Right atrium auricular region (tissue), 2 donors: ENCODE measurements around the gene PAX3. TPM values are rescaled to one million over a fixed set of nuclear protein-coding genes. Genes with fewer than 3 reads are reported as not detected.
A peak's percentile ranks its signal among the peaks of the same experiment; 100 is the strongest.

Experiments
- DNase-seq: peaks from one replicate; pipeline ENCODE4 v3.0.0-alpha.2; 2019; ENCODE audit warnings: low spot score
- H3K27ac ChIP-seq, 2 donors: fragments of 200-600 bp; sonication (generic); 1 replicate in 1 of 2; 2 replicates in 1 of 2; pipeline ENCODE4 v1.5.1; 2016 to 2019
- H3K27me3 ChIP-seq, 2 donors: fragments of 200-600 bp; sonication (generic); one replicate each; pipeline versions ENCODE4 v1.5.1 to v1.6.0; 2017 to 2019
- H3K36me3 ChIP-seq: fragments of 200-600 bp; sonication (generic); one replicate; pipeline ENCODE4 v1.5.1; 2016
- H3K4me1 ChIP-seq, 2 donors: fragments of 200-600 bp; sonication (generic); one replicate each; pipeline versions ENCODE4 v1.5.1 to v1.6.0; 2017 to 2019
- H3K4me3 ChIP-seq, 2 donors: fragments of 200-600 bp; sonication (generic); 1 replicate in 1 of 2; 2 replicates in 1 of 2; pipeline ENCODE4 v1.5.1; 2017 to 2019; ENCODE audit warnings: mild to moderate bottlenecking in 1 of 2, moderate library complexity in 1 of 2
- H3K9me3 ChIP-seq, 2 donors: fragments of 200-600 bp; sonication (generic); one replicate each; pipeline ENCODE4 v1.5.1; 2019
- total RNA-seq, 2 donors: library from RNA; depleted of rRNA; stranded (reverse); fragments of >200 nt; gene quantifications; one replicate each; pipeline ENCODE4 v1.1.0, GENCODE V29; 2016
- TF ChIP-seq, protein P1 (sequence below), 2 donors: fragments of 200-600 bp; sonication (generic); IDR thresholded peaks; one replicate each; pipeline ENCODE4 v1.5.1; 2019; ENCODE audit warnings: antibody characterized with exemption in 2 of 2

The PAX3 gene
- total RNA-seq, 2 donors from 2014 or later, result 0.24 to 1.7 TPM

DNA sequence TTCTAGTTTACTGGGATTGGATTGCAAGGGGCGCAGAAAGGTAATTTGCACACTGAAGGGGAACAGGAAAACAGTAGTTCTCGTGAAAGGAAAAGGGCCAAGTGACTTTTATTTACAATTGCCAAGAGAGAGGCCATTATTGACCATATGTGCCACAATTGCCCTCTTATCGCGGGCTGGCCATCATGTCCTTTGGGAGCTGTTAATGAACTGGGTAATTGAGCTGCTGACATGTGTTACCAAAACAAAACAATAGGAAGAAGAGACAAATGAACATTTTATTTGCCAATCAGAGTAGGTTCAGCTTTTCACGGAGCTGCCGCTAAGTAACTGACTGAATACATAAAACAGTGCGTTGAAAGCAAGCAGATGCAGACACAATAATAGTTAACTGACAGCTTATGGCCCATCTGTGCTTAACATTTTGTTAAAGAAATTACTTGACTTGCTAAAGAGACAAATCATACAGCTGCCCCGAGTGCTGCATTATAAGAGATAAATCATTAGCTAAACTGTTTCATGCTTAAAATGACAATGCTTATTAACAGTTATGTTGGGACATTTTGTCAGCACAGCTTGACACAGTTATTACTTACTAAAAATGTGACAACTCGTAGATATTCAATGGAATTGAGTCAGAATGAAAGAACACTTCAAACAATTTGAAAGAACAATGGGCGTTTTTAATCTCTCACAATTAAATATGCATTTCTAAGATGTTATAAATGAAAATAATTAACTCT, 57.5 kb downstream of the PAX3 start:
- H3K9me3 ChIP-seq, result no peaks in the 10 kb centered on the region
- H3K27ac ChIP-seq, result no peak overlapping the region
- H3K4me3 ChIP-seq, result no peak overlapping the region
- no peaks in the 10 kb centered on the region for H3K36me3 ChIP-seq
- no peak for DNase-seq
- TF ChIP-seq, protein P1, sequence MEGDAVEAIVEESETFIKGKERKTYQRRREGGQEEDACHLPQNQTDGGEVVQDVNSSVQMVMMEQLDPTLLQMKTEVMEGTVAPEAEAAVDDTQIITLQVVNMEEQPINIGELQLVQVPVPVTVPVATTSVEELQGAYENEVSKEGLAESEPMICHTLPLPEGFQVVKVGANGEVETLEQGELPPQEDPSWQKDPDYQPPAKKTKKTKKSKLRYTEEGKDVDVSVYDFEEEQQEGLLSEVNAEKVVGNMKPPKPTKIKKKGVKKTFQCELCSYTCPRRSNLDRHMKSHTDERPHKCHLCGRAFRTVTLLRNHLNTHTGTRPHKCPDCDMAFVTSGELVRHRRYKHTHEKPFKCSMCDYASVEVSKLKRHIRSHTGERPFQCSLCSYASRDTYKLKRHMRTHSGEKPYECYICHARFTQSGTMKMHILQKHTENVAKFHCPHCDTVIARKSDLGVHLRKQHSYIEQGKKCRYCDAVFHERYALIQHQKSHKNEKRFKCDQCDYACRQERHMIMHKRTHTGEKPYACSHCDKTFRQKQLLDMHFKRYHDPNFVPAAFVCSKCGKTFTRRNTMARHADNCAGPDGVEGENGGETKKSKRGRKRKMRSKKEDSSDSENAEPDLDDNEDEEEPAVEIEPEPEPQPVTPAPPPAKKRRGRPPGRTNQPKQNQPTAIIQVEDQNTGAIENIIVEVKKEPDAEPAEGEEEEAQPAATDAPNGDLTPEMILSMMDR (IDR thresholded peaks at IDR 0.05), result no peak
- H3K4me1 ChIP-seq, result peaks cover 0 to 9% of the 10 kb centered on the region in 2 donors
- no peaks in the 10 kb centered on the region for H3K27me3 ChIP-seq

GRCh38 chr2:222240676-222241049, 58.1 kb downstream of the PAX3 start:
- Histone ChIP-seq H3K4me3 (no peak overlapping the region), H3K4me1 (peaks cover 0 to 9% of the 10 kb centered on the region in 2 donors), H3K27me3 (no peaks in the 10 kb centered on the region), H3K36me3 (no peaks in the 10 kb centered on the region), H3K9me3 (no peaks in the 10 kb centered on the region), H3K27ac (no peak overlapping the region)
- TF ChIP-seq, protein P1 (IDR thresholded peaks at IDR 0.05), result no peak
- DNase-seq, result no peak

DNA sequence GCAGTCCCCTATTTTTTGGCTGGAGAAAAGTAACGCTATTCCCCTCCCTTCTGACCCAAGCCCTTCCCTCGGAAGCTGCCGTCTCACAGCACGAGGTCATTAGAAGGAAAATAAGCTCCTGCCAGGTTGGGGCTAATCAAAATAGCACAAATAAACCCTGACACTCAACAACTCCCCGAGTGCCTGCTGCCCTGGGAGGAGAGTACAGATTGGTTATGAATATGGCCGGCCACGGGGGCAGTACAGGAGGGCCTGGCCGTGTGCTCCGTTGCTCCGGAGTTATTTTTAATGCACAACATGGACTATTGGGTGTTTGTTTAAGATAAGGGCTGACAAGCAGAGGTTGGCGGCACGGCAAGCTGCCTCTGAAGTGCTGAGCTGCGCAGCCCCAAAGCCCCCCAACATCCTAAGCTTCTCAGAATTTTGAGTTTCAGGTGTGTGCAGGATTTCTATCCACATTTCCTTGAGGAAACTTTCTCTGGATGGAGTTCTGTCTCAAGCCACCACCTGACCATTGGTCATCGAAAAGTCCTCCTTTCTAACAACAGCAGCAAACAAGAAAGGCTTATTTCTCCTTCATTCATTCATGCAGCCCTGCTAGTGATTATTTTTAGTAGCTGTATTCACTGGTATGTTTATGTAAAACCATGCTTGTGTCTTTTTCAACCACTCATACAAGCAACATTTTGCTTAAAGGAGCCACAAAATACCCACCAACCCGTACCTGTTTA, 58.7 kb downstream of the PAX3 start:
- H3K36me3 ChIP-seq, result no peaks in the 10 kb centered on the region
- no peak for DNase-seq
- H3K27ac ChIP-seq, result peak overlapping the region; percentile 21 to 29
- H3K27me3 ChIP-seq, result no peaks in the 10 kb centered on the region
- no peak overlapping the region for H3K4me3 ChIP-seq
- TF ChIP-seq, protein P1 (IDR thresholded peaks at IDR 0.05), result no peak
- peaks cover 0 to 9% of the 10 kb centered on the region in 2 donors for H3K4me1 ChIP-seq
- H3K9me3 ChIP-seq, result no peaks in the 10 kb centered on the region

- H3K4me1 ChIP-seq, result peaks cover 0 to 9% of the 10 kb centered on the region in 2 donors
- H3K9me3 ChIP-seq, result no peaks in the 10 kb centered on the region
- no peaks in the 10 kb centered on the region for H3K27me3 ChIP-seq
- H3K4me3 ChIP-seq, result no peak overlapping the region
- TF ChIP-seq, protein P1 (IDR thresholded peaks at IDR 0.05), result no peak
- no peaks in the 10 kb centered on the region for H3K36me3 ChIP-seq
- no peak overlapping the region for H3K27ac ChIP-seq
- DNase-seq, result no peak
Observed at GRCh38 chr2:222239091-222239490, 59.7 kb downstream of the PAX3 start.

- no peak overlapping the region for H3K27ac ChIP-seq
- no peak for DNase-seq
- no peaks in the 10 kb centered on the region for H3K9me3 ChIP-seq
- H3K4me3 ChIP-seq, result no peak overlapping the region
- no peaks in the 10 kb centered on the region for H3K36me3 ChIP-seq
- H3K27me3 ChIP-seq, result no peaks in the 10 kb centered on the region
- peaks cover 0 to 9% of the 10 kb centered on the region in 2 donors for H3K4me1 ChIP-seq
- TF ChIP-seq, protein P1 (IDR thresholded peaks at IDR 0.05), result no peak
Observed at GRCh38 chr2:222238072-222238471, 60.7 kb downstream of the PAX3 start.
